Chondrocyte (in vitro differentiated cells): Measurements from ENCODE around the gene KLRF1. TPM values are rescaled to one million over a fixed set of nuclear protein-coding genes. Genes with fewer than 3 reads are reported as not detected.

Experiments
- DNase-seq: peaks from one replicate; pipeline ENCODE4 v3.0.0; 2021; ENCODE audit warnings: mixed read lengths, low spot score
- H3K27ac Mint-ChIP-seq: one replicate; pipeline ENCODE4 v1.8.0; 2021; ENCODE audit warnings: mild to moderate bottlenecking, moderate library complexity, mixed read lengths; ENCODE audit not compliant: unreplicated experiment
- H3K27me3 Mint-ChIP-seq: 2 replicates; pipeline ENCODE4 v1.8.0; 2021; ENCODE audit warnings: low read depth, mixed read lengths
- H3K36me3 Mint-ChIP-seq: 2 replicates; pipeline ENCODE4 v1.8.0; 2021; ENCODE audit warnings: low read depth, mixed read lengths
- H3K4me1 Mint-ChIP-seq: 2 replicates; pipeline ENCODE4 v1.8.0; 2021; ENCODE audit warnings: low read depth, mild to moderate bottlenecking, mixed read lengths
- H3K4me3 Mint-ChIP-seq: one replicate; pipeline ENCODE4 v1.8.0; 2021; ENCODE audit warnings: mild to moderate bottlenecking, moderate library complexity, mixed read lengths; ENCODE audit not compliant: unreplicated experiment
- H3K9me3 Mint-ChIP-seq: 2 replicates; pipeline ENCODE4 v1.8.0; 2021; ENCODE audit warnings: low read depth, mixed read lengths
- total RNA-seq: library from RNA; stranded (reverse); gene quantifications from 3 replicates; pipeline ENCODE4 v1.2.1, GENCODE V29; 2021
- TF ChIP-seq, protein P1 (sequence below): fragments of 200-600 bp; sonication (generic); IDR thresholded peaks from 2 replicates; pipeline ENCODE4 v1.5.0; 2021; ENCODE audit warnings: antibody characterized with exemption, mild to moderate bottlenecking, moderate library complexity

The KLRF1 gene
- total RNA-seq, 1 donor from 2014 or later = not detected

DNA sequence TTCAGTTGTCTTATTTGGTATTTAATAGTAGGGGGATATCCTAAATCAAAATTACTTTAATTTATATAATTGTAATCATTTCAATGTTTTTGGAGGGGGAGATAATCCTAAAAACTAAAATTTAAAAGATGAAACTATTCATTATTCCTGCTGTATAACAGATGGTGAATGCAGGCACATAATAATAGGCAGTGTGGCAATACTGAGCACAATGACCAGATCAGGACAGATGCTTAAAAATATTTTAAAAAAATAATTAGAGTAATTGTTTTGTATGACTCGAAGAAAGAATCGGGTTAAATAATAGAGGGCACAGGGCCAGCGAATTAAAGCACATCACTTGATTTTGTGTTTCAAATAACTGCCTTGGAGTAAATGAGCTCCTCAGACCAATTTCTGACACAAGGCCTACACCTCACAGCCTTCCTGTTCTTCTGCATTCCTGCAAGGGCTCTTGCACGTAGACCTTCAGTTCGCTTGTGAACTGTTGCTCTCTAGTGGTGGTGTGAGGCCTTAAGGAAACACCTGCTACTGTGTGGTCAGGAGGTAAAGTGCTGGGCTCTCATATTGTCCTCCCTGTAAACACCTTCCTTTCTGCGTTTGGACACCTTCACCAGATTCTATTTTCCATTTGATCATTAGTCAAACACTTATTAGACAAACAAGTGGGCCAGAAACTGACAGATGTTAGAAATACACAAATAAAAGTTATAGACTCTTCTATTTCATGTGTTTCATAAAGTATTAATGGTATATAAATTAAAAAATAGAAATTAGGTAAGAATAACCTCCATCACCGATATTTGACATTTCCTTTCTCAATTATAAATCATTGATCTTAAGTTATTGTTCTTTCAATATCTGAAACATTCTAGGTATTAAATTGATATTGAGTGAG, 29.3 kb upstream of the KLRF1 start:
- H3K36me3 Mint-ChIP-seq = no peaks in the 10 kb centered on the region
- no peaks in the 10 kb centered on the region for H3K4me1 Mint-ChIP-seq
- H3K4me3 Mint-ChIP-seq = no peak overlapping the region
- H3K27ac Mint-ChIP-seq = no peak overlapping the region
- TF ChIP-seq, protein P1, sequence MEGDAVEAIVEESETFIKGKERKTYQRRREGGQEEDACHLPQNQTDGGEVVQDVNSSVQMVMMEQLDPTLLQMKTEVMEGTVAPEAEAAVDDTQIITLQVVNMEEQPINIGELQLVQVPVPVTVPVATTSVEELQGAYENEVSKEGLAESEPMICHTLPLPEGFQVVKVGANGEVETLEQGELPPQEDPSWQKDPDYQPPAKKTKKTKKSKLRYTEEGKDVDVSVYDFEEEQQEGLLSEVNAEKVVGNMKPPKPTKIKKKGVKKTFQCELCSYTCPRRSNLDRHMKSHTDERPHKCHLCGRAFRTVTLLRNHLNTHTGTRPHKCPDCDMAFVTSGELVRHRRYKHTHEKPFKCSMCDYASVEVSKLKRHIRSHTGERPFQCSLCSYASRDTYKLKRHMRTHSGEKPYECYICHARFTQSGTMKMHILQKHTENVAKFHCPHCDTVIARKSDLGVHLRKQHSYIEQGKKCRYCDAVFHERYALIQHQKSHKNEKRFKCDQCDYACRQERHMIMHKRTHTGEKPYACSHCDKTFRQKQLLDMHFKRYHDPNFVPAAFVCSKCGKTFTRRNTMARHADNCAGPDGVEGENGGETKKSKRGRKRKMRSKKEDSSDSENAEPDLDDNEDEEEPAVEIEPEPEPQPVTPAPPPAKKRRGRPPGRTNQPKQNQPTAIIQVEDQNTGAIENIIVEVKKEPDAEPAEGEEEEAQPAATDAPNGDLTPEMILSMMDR = peak; percentile 34
- no peak for DNase-seq
- H3K9me3 Mint-ChIP-seq = no peaks in the 10 kb centered on the region
- H3K27me3 Mint-ChIP-seq = no peaks in the 10 kb centered on the region

- DNase-seq = no peak
- H3K36me3 Mint-ChIP-seq = no peaks in the 10 kb centered on the region
- H3K27me3 Mint-ChIP-seq = no peaks in the 10 kb centered on the region
- H3K27ac Mint-ChIP-seq = no peak overlapping the region
- no peak overlapping the region for H3K4me3 Mint-ChIP-seq
- H3K4me1 Mint-ChIP-seq = no peaks in the 10 kb centered on the region
- H3K9me3 Mint-ChIP-seq = no peaks in the 10 kb centered on the region
- TF ChIP-seq, protein P1 = no peak
Measured at GRCh38 chr12:9799961-9800360, 27.3 kb upstream of the KLRF1 start.

GRCh38 chr12:9805883-9806282, 21.4 kb upstream of the KLRF1 start:
- H3K4me3 Mint-ChIP-seq = no peak overlapping the region
- TF ChIP-seq, protein P1 = no peak
- H3K4me1 Mint-ChIP-seq = no peaks in the 10 kb centered on the region
- no peaks in the 10 kb centered on the region for H3K9me3 Mint-ChIP-seq
- H3K36me3 Mint-ChIP-seq = no peaks in the 10 kb centered on the region
- H3K27ac Mint-ChIP-seq = no peak overlapping the region
- H3K27me3 Mint-ChIP-seq = peaks cover 1% of the 10 kb centered on the region
- no peak for DNase-seq

GRCh38 chr12:9806714-9807113, 20.6 kb upstream of the KLRF1 start:
- Mint-ChIP-seq H3K27ac (no peak overlapping the region), H3K4me3 (no peak overlapping the region), H3K9me3 (no peaks in the 10 kb centered on the region), H3K27me3 (peaks cover 5% of the 10 kb centered on the region), H3K36me3 (no peaks in the 10 kb centered on the region), H3K4me1 (no peaks in the 10 kb centered on the region)
- DNase-seq = no peak
- TF ChIP-seq, protein P1 = no peak

- no peaks in the 10 kb centered on the region for H3K9me3 Mint-ChIP-seq
- H3K27me3 Mint-ChIP-seq = peaks cover 5% of the 10 kb centered on the region
- DNase-seq = no peak
- H3K27ac Mint-ChIP-seq = no peak overlapping the region
- H3K4me3 Mint-ChIP-seq = no peak overlapping the region
- H3K4me1 Mint-ChIP-seq = no peaks in the 10 kb centered on the region
- H3K36me3 Mint-ChIP-seq = no peaks in the 10 kb centered on the region
- TF ChIP-seq, protein P1 = no peak
Measured at GRCh38 chr12:9808504-9808903, 18.8 kb upstream of the KLRF1 start.
